GM20000 (cell line): ENCODE data around the gene CD99L2.

Experiments
- DNase-seq: peaks from one replicate; pipeline ENCODE4 v3.0.0; 2012; ENCODE audit warnings: low spot score
- TF ChIP-seq, protein P1 (sequence below): IDR thresholded peaks from 2 replicates; pipeline ENCODE4 v1.5.1; 2012; ENCODE audit warnings: mild to moderate bottlenecking, control low read depth; ENCODE audit errors: extremely low read depth, missing control alignments

Gene CD99L2

DNA sequence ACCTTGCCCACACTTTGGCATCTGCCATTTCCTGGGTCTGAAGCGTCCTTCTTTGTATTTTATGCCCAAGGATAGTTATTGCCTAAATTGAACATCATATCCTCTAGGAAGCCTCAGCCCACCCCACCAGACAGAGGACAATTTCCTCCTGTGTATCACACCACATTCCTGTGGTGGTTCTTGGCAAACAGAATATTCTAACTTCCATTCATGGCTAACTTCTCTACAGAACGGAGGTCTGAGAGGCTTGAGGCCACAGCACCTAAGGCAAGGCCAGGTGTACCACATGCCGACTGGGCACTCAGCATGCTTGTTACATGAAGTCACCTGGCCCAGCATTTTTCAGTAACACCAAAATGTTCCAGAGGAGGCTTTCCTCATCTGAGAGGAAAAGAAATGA lies 42.4 kb downstream of the CD99L2 start:
- DNase-seq, result no peak
- TF ChIP-seq, protein P1, sequence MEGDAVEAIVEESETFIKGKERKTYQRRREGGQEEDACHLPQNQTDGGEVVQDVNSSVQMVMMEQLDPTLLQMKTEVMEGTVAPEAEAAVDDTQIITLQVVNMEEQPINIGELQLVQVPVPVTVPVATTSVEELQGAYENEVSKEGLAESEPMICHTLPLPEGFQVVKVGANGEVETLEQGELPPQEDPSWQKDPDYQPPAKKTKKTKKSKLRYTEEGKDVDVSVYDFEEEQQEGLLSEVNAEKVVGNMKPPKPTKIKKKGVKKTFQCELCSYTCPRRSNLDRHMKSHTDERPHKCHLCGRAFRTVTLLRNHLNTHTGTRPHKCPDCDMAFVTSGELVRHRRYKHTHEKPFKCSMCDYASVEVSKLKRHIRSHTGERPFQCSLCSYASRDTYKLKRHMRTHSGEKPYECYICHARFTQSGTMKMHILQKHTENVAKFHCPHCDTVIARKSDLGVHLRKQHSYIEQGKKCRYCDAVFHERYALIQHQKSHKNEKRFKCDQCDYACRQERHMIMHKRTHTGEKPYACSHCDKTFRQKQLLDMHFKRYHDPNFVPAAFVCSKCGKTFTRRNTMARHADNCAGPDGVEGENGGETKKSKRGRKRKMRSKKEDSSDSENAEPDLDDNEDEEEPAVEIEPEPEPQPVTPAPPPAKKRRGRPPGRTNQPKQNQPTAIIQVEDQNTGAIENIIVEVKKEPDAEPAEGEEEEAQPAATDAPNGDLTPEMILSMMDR, result no peak

DNA sequence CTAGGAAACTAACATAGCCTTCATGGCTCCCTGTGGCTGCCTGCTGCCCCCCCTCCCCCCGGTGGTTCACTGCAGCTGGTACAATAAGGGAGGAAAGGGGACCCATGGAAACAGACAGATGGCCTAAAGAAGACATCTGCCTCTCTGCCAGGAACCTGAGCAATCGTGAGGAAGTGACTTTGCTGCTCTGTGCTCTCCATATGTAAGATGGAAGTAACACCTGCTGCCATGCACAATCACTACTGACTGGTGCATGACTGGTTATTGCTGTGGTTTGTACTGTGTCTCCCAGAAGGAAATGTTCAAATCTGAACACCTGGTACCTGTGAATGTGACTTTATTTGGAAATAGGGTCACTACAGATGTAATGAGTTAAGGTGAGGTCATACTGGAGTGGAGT lies 43.6 kb downstream of the CD99L2 start:
- no peak for DNase-seq
- TF ChIP-seq, protein P1, result no peak

DNA sequence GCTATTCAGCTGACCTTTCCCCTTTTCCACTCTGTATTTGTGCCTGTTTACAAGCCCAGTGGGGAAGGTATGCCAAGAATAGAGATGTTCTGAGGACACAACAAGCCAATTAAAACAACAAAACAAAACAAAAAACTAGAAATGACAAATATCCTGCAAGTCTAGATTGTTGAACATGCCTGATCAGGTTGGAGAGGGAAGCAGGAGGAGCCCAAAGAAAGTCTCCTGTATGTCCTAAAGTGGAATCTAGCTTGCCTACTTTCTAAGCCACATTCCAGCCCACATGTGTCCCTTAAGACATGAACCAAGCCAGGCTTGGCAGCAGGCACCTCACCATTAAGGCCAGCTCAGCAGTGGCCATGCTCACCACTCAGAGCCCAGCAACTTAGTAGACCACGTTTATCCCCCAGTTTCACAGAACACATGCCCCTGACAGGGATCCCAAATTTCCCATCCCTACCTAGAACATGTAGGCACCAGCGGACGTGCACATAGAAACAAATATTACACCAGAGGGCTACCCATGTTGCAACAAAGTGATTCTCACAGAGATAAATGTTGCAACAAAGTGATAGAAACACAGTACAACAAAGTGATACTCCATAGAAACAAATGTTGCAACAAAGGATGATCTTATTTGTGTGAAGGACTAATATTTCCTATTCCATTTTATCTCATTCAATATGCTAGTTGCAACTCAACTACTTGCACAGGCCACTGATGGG lies 48.3 kb downstream of the CD99L2 start:
- DNase-seq, result no peak
- TF ChIP-seq, protein P1, result no peak

DNA sequence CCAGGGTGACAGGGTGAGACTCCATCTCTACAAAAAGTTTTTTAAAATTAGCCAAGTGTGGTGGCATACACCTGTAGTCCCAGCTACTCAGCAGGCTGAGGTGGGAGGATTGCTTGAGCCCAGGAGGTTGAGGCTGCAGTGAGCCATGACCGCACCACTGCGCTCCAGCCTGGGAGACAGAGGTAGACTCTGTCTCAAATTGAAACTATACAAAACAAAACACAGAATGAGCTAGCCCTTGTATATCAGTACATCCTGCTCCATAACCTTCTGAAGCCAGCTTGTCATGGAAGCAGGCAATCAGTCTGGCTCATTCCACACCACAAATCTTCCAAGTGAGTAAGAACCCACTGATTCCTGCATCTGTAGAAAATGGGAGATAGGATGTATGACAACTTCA lies 49.0 kb downstream of the CD99L2 start:
- DNase-seq, result no peak
- TF ChIP-seq, protein P1, result no peak

DNA sequence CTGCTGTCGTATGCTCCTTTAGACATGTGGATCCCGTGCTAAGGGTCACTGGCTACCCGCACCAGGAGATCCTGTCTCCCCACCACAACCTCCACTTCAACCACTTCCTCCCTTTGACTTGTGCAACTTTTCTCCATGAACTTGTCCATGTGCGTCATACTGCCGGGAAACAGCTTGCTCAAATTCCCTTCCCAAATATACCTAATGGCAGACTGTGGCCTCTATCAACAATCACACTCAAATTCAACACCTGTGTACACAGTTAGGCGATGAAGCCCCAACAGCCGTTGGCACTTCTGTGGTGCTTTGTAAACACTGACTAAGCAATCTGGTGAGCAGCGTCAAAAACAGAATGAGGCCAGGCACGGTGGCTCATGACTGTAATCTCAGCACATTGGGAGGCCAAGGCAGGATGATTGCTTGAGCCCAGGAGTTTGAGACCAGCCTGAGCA lies 49.5 kb downstream of the CD99L2 start:
- DNase-seq, result no peak
- TF ChIP-seq, protein P1, result no peak

DNA sequence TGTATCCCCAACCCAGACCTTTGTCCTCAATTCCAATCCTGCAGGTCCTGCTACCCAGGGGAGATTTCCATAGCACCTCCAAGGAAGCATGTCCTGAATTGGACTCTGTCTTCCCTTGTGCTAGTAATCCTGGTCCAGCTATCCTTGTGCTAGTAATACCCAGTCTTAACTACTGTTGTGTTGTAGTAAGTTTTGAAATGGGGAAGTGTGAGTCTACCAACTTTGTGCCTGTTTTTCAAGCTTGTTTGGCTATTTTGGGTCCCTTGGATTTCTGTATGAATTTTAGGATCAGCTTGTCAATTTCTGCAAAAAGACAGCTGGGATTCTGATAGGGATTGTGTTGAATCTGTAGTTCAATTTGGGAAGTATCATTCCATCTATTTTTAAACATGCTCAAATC lies 51.4 kb downstream of the CD99L2 start:
- no peak for DNase-seq
- TF ChIP-seq, protein P1, result no peak

DNA sequence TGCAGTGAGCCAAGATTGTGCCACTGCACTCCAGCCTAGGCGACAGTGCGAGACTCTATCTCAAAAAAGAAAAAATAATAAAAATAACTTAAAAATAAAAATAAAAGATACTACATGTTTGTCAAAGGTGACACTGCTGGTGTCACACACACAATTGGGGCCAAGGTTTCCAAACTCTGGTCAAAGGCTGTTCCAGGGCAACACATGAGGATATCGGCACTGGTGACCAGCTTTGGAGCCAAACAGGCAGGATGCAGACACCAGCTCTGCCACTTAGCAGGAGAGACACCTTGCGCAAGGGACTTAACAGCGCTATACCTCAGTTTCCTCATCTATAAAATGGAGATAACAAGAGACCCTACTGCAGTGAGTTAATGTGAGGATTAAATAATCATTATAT lies 52.3 kb downstream of the CD99L2 start:
- no peak for DNase-seq
- TF ChIP-seq, protein P1, result no peak
